NCI-H146 treated with DMSO at 0.1 percent for 48 hours (cell line): Measurements from ENCODE around the gene SLC41A1.
"Not testable (repeated sequence)": the region's sequence is repeated elsewhere in the genome, so short reads cannot be mapped to it uniquely, and the experiment has no call there.

ENCODE experiments used
- DNase-seq: peaks from one replicate; lab custom pipeline; 2025; ENCODE audit not compliant: unreplicated experiment; lab: John Stamatoyannopoulos, UW

The SLC41A1 gene

GRCh38 chr1:205823260-205823659 lies 10.3 kb upstream of the SLC41A1 start:
- not testable (repeated sequence) for DNase-seq

- no peak for DNase-seq
Observed at GRCh38 chr1:205822397-205822796, 9.4 kb upstream of the SLC41A1 start.

GRCh38 chr1:205817988-205818387 lies 5.0 kb upstream of the SLC41A1 start:
- DNase-seq, result no peak

GRCh38 chr1:205817364-205817763 lies 4.4 kb upstream of the SLC41A1 start:
- no peak for DNase-seq

- peak; percentile 45 for DNase-seq
Observed at GRCh38 chr1:205813755-205814058, 709 bp upstream of the SLC41A1 start.

GRCh38 chr1:205812271-205812877 lies 624 bp downstream of the SLC41A1 start:
- DNase-seq, result no peak

- no peak for DNase-seq
Observed at GRCh38 chr1:205811660-205812059, 1.3 kb downstream of the SLC41A1 start.

GRCh38 chr1:205810448-205811157 lies 2.4 kb downstream of the SLC41A1 start:
- DNase-seq, result no peak

GRCh38 chr1:205809942-205810345 lies 3.1 kb downstream of the SLC41A1 start:
- no peak for DNase-seq

GRCh38 chr1:205809469-205809868 lies 3.5 kb downstream of the SLC41A1 start:
- no peak for DNase-seq

- DNase-seq, result no peak
Observed at GRCh38 chr1:205805082-205805711, 7.8 kb downstream of the SLC41A1 start.

- DNase-seq, result no peak
Observed at GRCh38 chr1:205804605-205805004, 8.4 kb downstream of the SLC41A1 start.

GRCh38 chr1:205803986-205804385 lies 9.0 kb downstream of the SLC41A1 start:
- no peak for DNase-seq

- no peak for DNase-seq
Observed at GRCh38 chr1:205802060-205802459, 10.9 kb downstream of the SLC41A1 start.

GRCh38 chr1:205800981-205801703 lies 11.9 kb downstream of the SLC41A1 start:
- DNase-seq, result no peak

GRCh38 chr1:205800427-205800826 lies 12.6 kb downstream of the SLC41A1 start:
- DNase-seq, result no peak

- no peak for DNase-seq
Observed at GRCh38 chr1:205798577-205798976, 14.4 kb downstream of the SLC41A1 start.

GRCh38 chr1:205797168-205797567 lies 15.8 kb downstream of the SLC41A1 start:
- no peak for DNase-seq

GRCh38 chr1:205794011-205794730 lies 18.8 kb downstream of the SLC41A1 start:
- no peak for DNase-seq

GRCh38 chr1:205792961-205793673 lies 19.9 kb downstream of the SLC41A1 start:
- DNase-seq, result no peak

GRCh38 chr1:205792481-205792881 lies 20.5 kb downstream of the SLC41A1 start:
- no peak for DNase-seq
